ENCODE measurements around the gene MAPK6. TPM values are rescaled to one million over a fixed set of nuclear protein-coding genes. Genes with fewer than 3 reads are reported as not detected.

MAPK6 gene
- total and polyA plus RNA-seq, 2 of the 8 experiments (the other 6 are each of a cell fraction or from before 2014, with no cell fraction given) = 22.6 to 108 TPM

DNA sequence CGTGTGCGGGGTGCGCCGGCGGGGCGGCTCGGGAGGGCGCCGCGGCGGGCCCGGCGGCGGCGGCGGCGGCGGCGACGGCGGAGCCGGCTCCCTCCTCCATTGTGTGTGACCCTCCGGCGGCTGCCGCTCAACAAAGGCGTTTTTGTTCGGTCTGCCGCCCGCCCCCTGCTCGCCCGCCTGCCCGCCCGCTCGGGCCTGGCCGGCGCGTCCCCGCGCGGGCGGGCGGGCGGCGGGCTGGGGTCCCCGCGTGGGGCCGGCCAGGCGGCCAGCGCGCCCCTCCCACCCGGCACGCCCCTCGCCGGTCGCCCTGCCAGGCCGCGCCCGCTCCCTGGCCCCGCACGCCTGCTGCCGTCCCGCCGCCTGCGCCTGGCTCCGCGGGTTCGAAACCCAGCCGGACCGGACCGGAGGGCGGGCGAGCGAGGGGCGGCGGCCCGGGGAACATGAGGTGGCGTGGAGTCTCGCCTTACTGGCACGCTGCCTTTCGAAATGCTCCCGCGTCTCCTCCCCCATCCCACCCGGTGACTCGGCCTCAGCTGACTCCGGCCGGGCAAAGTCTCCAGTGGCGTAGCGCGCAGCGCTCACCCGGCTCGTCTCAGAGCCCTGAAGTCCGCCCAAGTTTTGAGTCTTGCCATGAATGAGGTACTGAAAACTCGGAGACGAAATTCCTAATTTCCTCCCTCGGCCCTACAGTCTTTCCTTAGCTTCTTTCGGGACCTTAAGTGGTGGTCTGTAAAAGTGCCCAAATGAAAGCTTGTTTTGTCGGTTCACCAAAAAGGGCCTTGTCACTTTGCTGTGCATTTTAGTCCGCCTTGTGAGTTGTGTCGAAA, 588 bp downstream of the MAPK6 start:
- H3K9ac ChIP-seq (replicated peaks in 1 of 4; ENCODE audit: extremely low read depth in 1 of 4, low read depth in 3 of 4, low read length in 3 of 4) = peak overlapping the region; percentile 90 to 99 (median 92)
- H4K8ac ChIP-seq (ENCODE audit: extremely low read depth, insufficient read depth, low read length) = peak overlapping the region; percentile 99
- H2BK5ac ChIP-seq (ENCODE audit: low read depth, low read length) = peak overlapping the region; percentile 91
- no peaks in the 10 kb centered on the region for H3K79me1 ChIP-seq (ENCODE audit: low read depth, low read length)
- H3K9me3 ChIP-seq (ENCODE audit: insufficient read depth in 2 of 2, low read depth in 1 of 2, low read length in 1 of 2) = no peaks in the 10 kb centered on the region
- CTCF ChIA-PET (ENCODE audit: partially characterized antibody) = interaction anchor here (0.7 to 1.7 kb wide), 5 partner anchors 10 to 238 kb away, joined by 3 to 8 read pairs (median 4); no protein-coding TSS in a partner anchor
- peak overlapping the region; percentile 82 for H4K91ac ChIP-seq (replicated peaks; ENCODE audit: insufficient read length, low read length)
- H3K36me3 ChIP-seq (ENCODE audit: control insufficient read depth in 2 of 4, insufficient read depth in 4 of 4, low read length in 3 of 4) = no peaks in the 10 kb centered on the region
- H3K18ac ChIP-seq (ENCODE audit: extremely low read depth, low read length) = peak overlapping the region; percentile 90
- peak in 1 of 2 experiments; percentile 79 for DNase-seq (ENCODE audit: low read depth in 1 of 2, low spot score in 2 of 2)
- WGBS, 2 experiments (ENCODE audit: extremely low coverage in 1 of 2, insufficient coverage in 1 of 2, insufficient read length in 1 of 2, insufficient replicate concordance in 2 of 2, low coverage in 1 of 2, low lambda C conversion rate in 2 of 2, missing lambda C conversion rate in 1 of 2) = 0% methylated on average over 37 of the region's 100 CpGs; no CpG with 5 or more reads in 1 of the 2 experiments
- H3K4ac ChIP-seq (replicated peaks; ENCODE audit: insufficient read length, low read depth, low read length) = no peak overlapping the region
- POLR2A ChIA-PET (ENCODE audit: partially characterized antibody) = interaction anchor here (0.7 to 3.5 kb wide), 13 partner anchors 9 to 447 kb away, joined by 3 to 21 read pairs (median 4); partner anchors contain the start of genes BCL2L10 and LEO1
- H2BK20ac ChIP-seq (ENCODE audit: low read length) = no peak overlapping the region
- H3K23ac ChIP-seq (ENCODE audit: insufficient read length) = no peak overlapping the region
- H3K56ac ChIP-seq (replicated peaks; ENCODE audit: insufficient read length, low read depth, low read length) = peak overlapping the region; percentile 74
- H3K4me1 ChIP-seq (replicated peaks in 1 of 4; ENCODE audit: control insufficient read depth in 3 of 4, insufficient read depth in 4 of 4, low read length in 3 of 4) = peaks cover 2 to 12% (median 4%) of the 10 kb centered on the region in 4 experiments; a peak in 5 of 7 replicates
- H3K4me2 ChIP-seq (ENCODE audit: insufficient read depth in 1 of 2, low read depth in 2 of 2, low read length in 2 of 2) = peak overlapping the region; percentile 74 to 76
- H2AK5ac ChIP-seq (ENCODE audit: low read depth, low read length) = no peak overlapping the region
- H3K4me3 ChIP-seq (ENCODE audit: extremely low read depth in 1 of 4, insufficient read depth in 2 of 4, low read depth in 3 of 4, low read length in 4 of 4) = peak overlapping the region; percentile 76 to 96 (median 92)
- H2BK12ac ChIP-seq (ENCODE audit: low read depth, low read length) = no peak overlapping the region; the same call in 1 of the 2 replicates
- H3K79me2 ChIP-seq (ENCODE audit: control insufficient read depth in 1 of 2, insufficient read depth in 2 of 2, low read length in 2 of 2) = peaks cover 16 to 50% of the 10 kb centered on the region in 2 experiments
- H3K27ac ChIP-seq (ENCODE audit: low read depth, low read length) = peak overlapping the region; percentile 89
- no peaks in the 10 kb centered on the region for H3K23me2 ChIP-seq (ENCODE audit: low read depth, low read length)
- no peak overlapping the region for H3K14ac ChIP-seq (ENCODE audit: insufficient read length)
- no peaks in the 10 kb centered on the region for H3K27me3 ChIP-seq (replicated peaks in 1 of 4; ENCODE audit: control insufficient read depth in 3 of 4, extremely low read depth in 1 of 4, insufficient read depth in 3 of 4, low read length in 3 of 4)
- FAIRE-seq = no peak
- peak overlapping the region; percentile 99 for H4K5ac ChIP-seq (ENCODE audit: insufficient read length, low read depth, low read length)
- H2BK15ac ChIP-seq (ENCODE audit: low read length) = no peak overlapping the region
- H4K20me1 ChIP-seq (replicated peaks in 1 of 2; ENCODE audit: control insufficient read depth in 1 of 2, insufficient read depth in 2 of 2, low read length in 2 of 2) = peaks cover 2 to 4% of the 10 kb centered on the region in 2 experiments
- H2AFZ ChIP-seq (ENCODE audit: low read length) = peak overlapping the region; percentile 72; the same call in 1 of the 2 replicates
- no peak overlapping the region for H2BK120ac ChIP-seq (replicated peaks; ENCODE audit: low read depth, low read length)
- TF ChIP-seq TAF1 (IDR thresholded peaks at IDR 0.05; ENCODE audit: low read depth, low read length) (no peak; the same call in 1 of the 2 replicates), EP300 (IDR thresholded peaks at IDR 0.05; ENCODE audit: borderline replicate concordance in 1 of 2, low read depth in 2 of 2, low read length in 2 of 2) (no peak), SRF (IDR thresholded peaks at IDR 0.05; ENCODE audit: low read depth, low read length) (no peak), CHD2 (IDR thresholded peaks at IDR 0.05; ENCODE audit: low read length) (no peak), TEAD4 (IDR thresholded peaks at IDR 0.05; ENCODE audit: low read depth, low read length) (no peak), HDAC2 (IDR thresholded peaks at IDR 0.05; ENCODE audit: borderline replicate concordance in 1 of 2, low read depth in 2 of 2, low read length in 2 of 2) (0 out of 4 replicates have a peak, but pooled peaks of 1 of the 2 experiments have one; percentile 34), NRF1 (IDR thresholded peaks at IDR 0.05; ENCODE audit: low read depth, low read length) (no peak), ZNF274 (IDR thresholded peaks at IDR 0.05; ENCODE audit: borderline replicate concordance, extremely low read depth, low read length) (no peak), JUND (IDR thresholded peaks at IDR 0.05; ENCODE audit: low read length) (no peak), BACH1 (IDR thresholded peaks at IDR 0.05; ENCODE audit: low read length) (peak; percentile 41), POU5F1 (IDR thresholded peaks at IDR 0.05; ENCODE audit: low read depth, low read length) (no peak), HDAC6 (IDR thresholded peaks at IDR 0.05; ENCODE audit: low read depth, low read length) (no peak)

Measured in H1 (cell line).